IMR-90 (cell line): ENCODE measurements around the gene CREBL2. TPM values are rescaled to one million over a fixed set of nuclear protein-coding genes. Genes with fewer than 3 reads are reported as not detected.
"Not testable (repeated sequence)": the region's sequence is repeated elsewhere in the genome, so short reads cannot be mapped to it uniquely, and the experiment has no call there.

Source experiments
- ATAC-seq: fragments of 200-7000 bp; cut with Tn5 transposase; 2 replicates; pipeline ENCODE4 v1.9.1; 2020; ENCODE audit warnings: low read depth, mild to moderate bottlenecking, moderate library complexity
- BruUV-seq: library from RNA; stranded (reverse); fragments of 400-500 nt; replicated peaks from 2 replicates; lab custom pipeline; 2021; lab: Mats Ljungman, UMichigan
- CTCF ChIA-PET: fragments of 300-600 bp; formaldehyde crosslinking; extraction: SDS; loops from one replicate; lab custom pipeline; 2021; ENCODE audit warnings: antibody characterized with exemption; lab: Yijun Ruan, JAX
- POLR2A ChIA-PET: fragments of 300-600 bp; sonication (Branson Sonifier 250); formaldehyde crosslinking; loops from one replicate; lab custom pipeline; 2022; ENCODE audit warnings: antibody characterized with exemption; ENCODE audit not compliant: unreplicated experiment; lab: Charles Lee
- DNase-seq: peaks from one replicate; pipeline ENCODE4 v3.0.0; 2013
- H2AFZ ChIP-seq: replicated peaks from 2 replicates; pipeline ENCODE3; 2013; ENCODE audit warnings: low read length, mild to moderate bottlenecking; ENCODE audit not compliant: poor library complexity
- H2AK5ac ChIP-seq: 2 replicates; pipeline ENCODE4 v1.6.1; 2013; ENCODE audit warnings: low read depth, low read length, inconsistent platforms
- H2AK9ac ChIP-seq: replicated peaks from 2 replicates; pipeline ENCODE3; 2013; ENCODE audit warnings: mild to moderate bottlenecking, low read depth, low read length, moderate library complexity; ENCODE audit not compliant: poor library complexity
- H2BK120ac ChIP-seq: 2 replicates; pipeline ENCODE4 v1.6.1; 2013; ENCODE audit warnings: low read depth, low read length, inconsistent platforms
- H2BK15ac ChIP-seq: 3 replicates; pipeline ENCODE4 v1.6.1; 2013; ENCODE audit warnings: low read depth, low read length, inconsistent platforms
- H2BK20ac ChIP-seq: 2 replicates; pipeline ENCODE4 v1.6.1; 2013; ENCODE audit warnings: low read depth, mild to moderate bottlenecking, inconsistent platforms, low read length, moderate library complexity
- H2BK5ac ChIP-seq: 2 replicates; pipeline ENCODE4 v1.6.1; 2013; ENCODE audit warnings: mild to moderate bottlenecking, low read depth, low read length, inconsistent platforms; ENCODE audit not compliant: poor library complexity, severe bottlenecking
- H3K14ac ChIP-seq: replicated peaks from 2 replicates; pipeline ENCODE4 v1.6.1; 2013; ENCODE audit warnings: low read depth, low read length, inconsistent platforms
- H3K18ac ChIP-seq: 2 replicates; pipeline ENCODE4 v1.6.1; 2013; ENCODE audit warnings: low read depth, low read length, control low read depth
- H3K23ac ChIP-seq: 2 replicates; pipeline ENCODE4 v1.6.1; 2013; ENCODE audit warnings: low read depth, low read length, inconsistent platforms
- H3K27ac ChIP-seq: 2 replicates; pipeline ENCODE4 v1.5.1; 2013; ENCODE audit warnings: mild to moderate bottlenecking, control low read depth, low read length; ENCODE audit not compliant: insufficient read depth
- H3K27me3 ChIP-seq: 2 replicates; pipeline ENCODE4 v1.6.1; 2013; ENCODE audit warnings: low read length; ENCODE audit not compliant: control insufficient read depth, insufficient read depth
- H3K36me3 ChIP-seq: 2 replicates; pipeline ENCODE4 v1.6.1; 2013; ENCODE audit warnings: low read length, mixed read lengths; ENCODE audit not compliant: control insufficient read depth, insufficient read depth
- H3K4ac ChIP-seq: 2 replicates; pipeline ENCODE4 v1.6.1; 2013; ENCODE audit warnings: low read depth, low read length, inconsistent platforms
- H3K4me1 ChIP-seq: 2 replicates; pipeline ENCODE4 v1.6.1; 2013; ENCODE audit warnings: low read length, mixed read lengths; ENCODE audit not compliant: control insufficient read depth, insufficient read depth
- H3K4me2 ChIP-seq: 2 replicates; pipeline ENCODE4 v1.6.1; 2013; ENCODE audit warnings: low read depth, mild to moderate bottlenecking, control low read depth, low read length, moderate library complexity
- H3K4me3 ChIP-seq: 2 replicates; pipeline ENCODE4 v1.5.1; 2013; ENCODE audit warnings: low read depth, mild to moderate bottlenecking, control low read depth, low read length, moderate library complexity; ENCODE audit not compliant: insufficient read depth
- H3K56ac ChIP-seq: 2 replicates; pipeline ENCODE4 v1.6.1; 2013; ENCODE audit warnings: low read length, inconsistent platforms; ENCODE audit not compliant: insufficient read depth; ENCODE audit errors: extremely low read depth
- H3K79me1 ChIP-seq, 2 experiments: 2 replicates each; pipeline ENCODE4 v1.6.1; 2013; ENCODE audit warnings: low read length in 2 of 2, inconsistent platforms in 1 of 2, low read depth in 1 of 2
- H3K9ac ChIP-seq: 2 replicates; pipeline ENCODE4 v1.6.1; 2013; ENCODE audit warnings: low read depth, low read length, control low read depth
- H3K9me1 ChIP-seq: 2 replicates; pipeline ENCODE4 v1.6.1; 2013; ENCODE audit warnings: low read length, inconsistent platforms; ENCODE audit not compliant: insufficient read depth
- H3K9me3 ChIP-seq: 2 replicates; pipeline ENCODE4 v1.6.1; 2013; ENCODE audit warnings: low read length; ENCODE audit not compliant: control insufficient read depth, insufficient read depth
- H4K20me1 ChIP-seq: 2 replicates; pipeline ENCODE4 v1.6.1; 2013; ENCODE audit warnings: low read length, inconsistent platforms; ENCODE audit not compliant: insufficient read depth
- H4K5ac ChIP-seq: 2 replicates; pipeline ENCODE4 v1.6.1; 2013; ENCODE audit warnings: mild to moderate bottlenecking, low read depth, low read length, control low read depth
- H4K8ac ChIP-seq, 2 experiments: 2 replicates each; pipeline ENCODE4 v1.6.1; 2013; ENCODE audit warnings: low read depth in 2 of 2, low read length in 2 of 2, control low read depth in 1 of 2, inconsistent platforms in 1 of 2
- H4K91ac ChIP-seq: 2 replicates; pipeline ENCODE4 v1.6.1; 2013; ENCODE audit warnings: low read depth, low read length, inconsistent platforms; ENCODE audit not compliant: insufficient read depth
- WGBS, 2 experiments: methylation state at CpG; one replicate each; pipeline versions ENCODE4 v1.1.5 to v1.1.7; 2013; ENCODE audit warnings: missing lambda C conversion rate in 2 of 2; ENCODE audit not compliant: insufficient read length in 1 of 2; ENCODE audit errors: extremely low coverage in 2 of 2; 5-methylcytosine and 5-hydroxymethylcytosine counted together
- dilution Hi-C: fragments of 300-500 bp; cut with HindIII; formaldehyde crosslinking; loops from one replicate; pipeline ENCODE4 v1.14.3; 2018; ENCODE audit warnings: low sequenced_read_pairs; ENCODE audit not compliant: unreplicated experiment
- in situ Hi-C: fragments of 300-500 bp; cut with MboI; formaldehyde crosslinking; loops from 3 replicates; pipeline ENCODE4 v1.14.3; 2019; ENCODE audit warnings: low sequenced_read_pairs, inconsistent platforms, mixed read lengths
- intact Hi-C: fragments of 100-400 bp; cut with micrococcal nuclease; formaldehyde crosslinking; loops from 2 replicates; pipeline ENCODE4 v1.10.0; 2022
- polyA plus RNA-seq, 3 experiments: library from polyadenylated mRNA; depleted of rRNA; stranded (reverse); fragments of >200 nt; gene quantifications; 2 replicates each; pipeline ENCODE4 v1.2.3, GENCODE V29; 2012; ENCODE audit warnings: low replicate concordance in 1 of 3
- total RNA-seq: library from RNA; depleted of rRNA; stranded (reverse); fragments of >200 nt; gene quantifications from 2 replicates; pipeline ENCODE4 v1.2.3, GENCODE V29; 2012

The CREBL2 gene
- total and polyA plus RNA-seq, 2 of the 4 experiments (the other 2 are of a cell fraction): 11.5 to 19.0 TPM

DNA sequence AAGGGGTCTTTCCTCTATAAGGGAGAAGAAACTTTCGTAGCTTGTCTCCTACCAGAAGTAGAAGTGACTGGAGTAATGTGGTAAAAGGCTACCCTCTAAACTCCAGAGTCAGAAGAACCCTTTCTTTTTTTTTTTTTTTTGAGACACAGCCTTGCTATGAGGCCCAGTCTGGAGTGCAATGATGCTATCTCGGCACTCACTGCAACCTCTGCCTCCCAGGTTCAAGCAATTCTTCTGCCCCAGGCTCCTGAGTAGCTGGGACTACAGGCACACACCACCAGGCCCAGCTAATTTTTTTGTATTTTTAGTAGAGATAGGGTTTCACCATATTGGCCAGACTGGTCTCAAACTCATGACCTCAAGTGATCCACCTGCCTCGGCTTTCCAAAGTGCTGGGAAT, 23.2 kb upstream of the CREBL2 start:
- H3K9me1 ChIP-seq, dilution Hi-C loops, H3K23ac ChIP-seq, POLR2A ChIA-PET, H3K18ac ChIP-seq, intact Hi-C loops, DNase-seq, H3K4me3 ChIP-seq, H3K4me2 ChIP-seq, H3K4me1 ChIP-seq, H3K79me1 ChIP-seq, in situ Hi-C loops, BruUV-seq, H3K27ac ChIP-seq, H3K9ac ChIP-seq, H3K4ac ChIP-seq, H2AK5ac ChIP-seq, H4K8ac ChIP-seq, H4K20me1 ChIP-seq, H2BK20ac ChIP-seq, H3K56ac ChIP-seq, H2AK9ac ChIP-seq, H2BK120ac ChIP-seq, H2BK15ac ChIP-seq, H2BK5ac ChIP-seq, H3K9me3 ChIP-seq, H3K14ac ChIP-seq, ATAC-seq, H4K91ac ChIP-seq, H2AFZ ChIP-seq, H3K36me3 ChIP-seq, H4K5ac ChIP-seq: not testable (repeated sequence)
- H3K27me3 ChIP-seq: peaks cover 13% of the 10 kb centered on the region
- no CpG with 5 or more reads among the region's 3 CpGs for WGBS, 2 experiments
- CTCF ChIA-PET: interaction anchor here (0.6 kb wide), 1 partner anchor 219 kb away, joined by 4 read pairs; no protein-coding TSS in a partner anchor
